Activated naive CD8-positive, alpha-beta T cell (primary cell): Measurements from ENCODE around the gene RAET1G.
"Not testable (repeated sequence)": the region's sequence is repeated elsewhere in the genome, so short reads cannot be mapped to it uniquely, and the experiment has no call there.

Experiments used
- H3K27ac Mint-ChIP-seq: one replicate; pipeline ENCODE4 v1.8.0; 2021; ENCODE audit warnings: mixed read lengths
- H3K27me3 Mint-ChIP-seq: one replicate; pipeline ENCODE4 v1.8.0; 2021; ENCODE audit warnings: mixed read lengths
- H3K36me3 Mint-ChIP-seq: one replicate; pipeline ENCODE4 v1.8.0; 2021; ENCODE audit warnings: mixed read lengths
- H3K4me1 Mint-ChIP-seq: one replicate; pipeline ENCODE4 v1.8.0; 2021; ENCODE audit warnings: low read depth, mixed read lengths
- H3K4me3 Mint-ChIP-seq: one replicate; pipeline ENCODE4 v1.8.0; 2021; ENCODE audit warnings: mild to moderate bottlenecking, mixed read lengths
- H3K9me3 Mint-ChIP-seq: one replicate; pipeline ENCODE4 v1.8.0; 2021; ENCODE audit warnings: low read depth, mixed read lengths

The RAET1G gene

GRCh38 chr6:149931501-149931900, 8.6 kb upstream of the RAET1G start:
- Mint-ChIP-seq H3K27me3 (peaks cover 67% of the 10 kb centered on the region), H3K36me3 (no peaks in the 10 kb centered on the region), H3K4me1 (no peaks in the 10 kb centered on the region), H3K9me3 (no peaks in the 10 kb centered on the region), H3K4me3 (no peak overlapping the region), H3K27ac (no peak overlapping the region)

- Mint-ChIP-seq H3K9me3 (no peaks in the 10 kb centered on the region), H3K4me3 (no peak overlapping the region), H3K4me1 (peaks cover 8% of the 10 kb centered on the region), H3K27me3 (peaks cover 66% of the 10 kb centered on the region), H3K27ac (no peak overlapping the region), H3K36me3 (no peaks in the 10 kb centered on the region)
These were observed 6.5 kb upstream of the RAET1G start for GRCh38 chr6:149929422-149929821.

- H3K4me3 Mint-ChIP-seq, H3K9me3 Mint-ChIP-seq, H3K27ac Mint-ChIP-seq, H3K36me3 Mint-ChIP-seq: not testable (repeated sequence)
- Mint-ChIP-seq H3K4me1 (peaks cover 19% of the 10 kb centered on the region), H3K27me3 (peaks cover 68% of the 10 kb centered on the region)
These were observed 4.1 kb upstream of the RAET1G start for GRCh38 chr6:149927025-149927424.

GRCh38 chr6:149925974-149926777, 3.3 kb upstream of the RAET1G start:
- Mint-ChIP-seq H3K27ac (no peak overlapping the region), H3K27me3 (peaks cover 69% of the 10 kb centered on the region), H3K36me3 (no peaks in the 10 kb centered on the region), H3K4me3 (peak overlapping the region; percentile 1), H3K9me3 (no peaks in the 10 kb centered on the region), H3K4me1 (peaks cover 20% of the 10 kb centered on the region)

GRCh38 chr6:149925253-149925973, 2.5 kb upstream of the RAET1G start:
- Mint-ChIP-seq H3K9me3 (no peaks in the 10 kb centered on the region), H3K27ac (no peak overlapping the region), H3K27me3 (peaks cover 69% of the 10 kb centered on the region), H3K4me1 (peaks cover 20% of the 10 kb centered on the region), H3K4me3 (peak overlapping the region; percentile 67), H3K36me3 (peaks cover 3% of the 10 kb centered on the region)

- Mint-ChIP-seq H3K9me3 (no peaks in the 10 kb centered on the region), H3K4me3 (peak overlapping the region; percentile 67), H3K27me3 (peaks cover 68% of the 10 kb centered on the region), H3K36me3 (peaks cover 3% of the 10 kb centered on the region), H3K27ac (no peak overlapping the region), H3K4me1 (peaks cover 20% of the 10 kb centered on the region)
These were observed 2.0 kb upstream of the RAET1G start for GRCh38 chr6:149924933-149925252.

- Mint-ChIP-seq H3K9me3 (no peaks in the 10 kb centered on the region), H3K4me1 (peaks cover 20% of the 10 kb centered on the region), H3K4me3 (peak overlapping the region; percentile 63), H3K36me3 (peaks cover 3% of the 10 kb centered on the region), H3K27me3 (peaks cover 65% of the 10 kb centered on the region), H3K27ac (no peak overlapping the region)
These were observed 1.4 kb upstream of the RAET1G start for GRCh38 chr6:149924206-149924932.

GRCh38 chr6:149923327-149923986, 536 bp upstream of the RAET1G start:
- no peak overlapping the region for H3K27ac Mint-ChIP-seq
- H3K4me1 Mint-ChIP-seq = peaks cover 20% of the 10 kb centered on the region
- peak overlapping the region; percentile 87 for H3K4me3 Mint-ChIP-seq
- peaks cover 3% of the 10 kb centered on the region for H3K36me3 Mint-ChIP-seq
- H3K9me3 Mint-ChIP-seq = no peaks in the 10 kb centered on the region
- H3K27me3 Mint-ChIP-seq = peaks cover 59% of the 10 kb centered on the region

- not testable (repeated sequence) for H3K9me3 Mint-ChIP-seq, H3K36me3 Mint-ChIP-seq, H3K27ac Mint-ChIP-seq
- Mint-ChIP-seq H3K4me3 (peak overlapping the region; percentile 74), H3K4me1 (peaks cover 20% of the 10 kb centered on the region), H3K27me3 (peaks cover 47% of the 10 kb centered on the region)
These were observed 830 bp downstream of the RAET1G start for GRCh38 chr6:149922091-149922490.

GRCh38 chr6:149921361-149921760, 1.6 kb downstream of the RAET1G start:
- Mint-ChIP-seq H3K4me3 (no peak overlapping the region), H3K27me3 (peaks cover 46% of the 10 kb centered on the region), H3K4me1 (peaks cover 19% of the 10 kb centered on the region), H3K36me3 (peaks cover 3% of the 10 kb centered on the region), H3K27ac (no peak overlapping the region), H3K9me3 (no peaks in the 10 kb centered on the region)

GRCh38 chr6:149919834-149920225, 3.1 kb downstream of the RAET1G start:
- Mint-ChIP-seq H3K27ac (no peak overlapping the region), H3K27me3 (peaks cover 40% of the 10 kb centered on the region), H3K4me3 (no peak overlapping the region)

GRCh38 chr6:149919126-149919833, 3.6 kb downstream of the RAET1G start:
- H3K4me3 Mint-ChIP-seq, H3K36me3 Mint-ChIP-seq, H3K9me3 Mint-ChIP-seq, H3K27ac Mint-ChIP-seq: not testable (repeated sequence)
- H3K4me1 Mint-ChIP-seq = peaks cover 12% of the 10 kb centered on the region
- peaks cover 35% of the 10 kb centered on the region for H3K27me3 Mint-ChIP-seq

More at GRCh38 chr6:149919834-149920225, 3.1 kb downstream of the RAET1G start:
- Mint-ChIP-seq H3K9me3 (no peaks in the 10 kb centered on the region), H3K4me1 (peaks cover 12% of the 10 kb centered on the region), H3K36me3 (peaks cover 3% of the 10 kb centered on the region)

- no peak overlapping the region for H3K27ac Mint-ChIP-seq
- H3K27me3 Mint-ChIP-seq = peaks cover 32% of the 10 kb centered on the region
- no peak overlapping the region for H3K4me3 Mint-ChIP-seq
- peaks cover 3% of the 10 kb centered on the region for H3K36me3 Mint-ChIP-seq
- H3K9me3 Mint-ChIP-seq = no peaks in the 10 kb centered on the region
- H3K4me1 Mint-ChIP-seq = peaks cover 6% of the 10 kb centered on the region
These were observed 4.6 kb downstream of the RAET1G start for GRCh38 chr6:149918151-149918905.

- H3K27me3 Mint-ChIP-seq = peaks cover 27% of the 10 kb centered on the region
These were observed 5.2 kb downstream of the RAET1G start for GRCh38 chr6:149917679-149918078.

More at GRCh38 chr6:149917679-149918078, 5.2 kb downstream of the RAET1G start:
- H3K36me3 Mint-ChIP-seq = peaks cover 3% of the 10 kb centered on the region
- peaks cover 1% of the 10 kb centered on the region for H3K4me1 Mint-ChIP-seq
- H3K9me3 Mint-ChIP-seq = no peaks in the 10 kb centered on the region
- no peak overlapping the region for H3K4me3 Mint-ChIP-seq
- H3K27ac Mint-ChIP-seq = no peak overlapping the region
